ENCODE results near the gene NPB. TPM values are rescaled to one million over a fixed set of nuclear protein-coding genes. Genes with fewer than 3 reads are reported as not detected.

The NPB gene
- total and polyA plus RNA-seq, 9 donors, result 0.43 to 3.1 (median 1.3) TPM

Other genes starting within 250 kb of the NPB start
- under 1 TPM in 1 of 7 donors, not detected in 6; 0.22 TPM for gene PDE6G, start 245.7 kb upstream of the NPB start, total RNA-seq
- 1 to 10 TPM in 1 of 2 donors, under 1 TPM in 1; 0.39 to 1.3 TPM for gene PDE6G, start 245.7 kb upstream of the NPB start, polyA plus RNA-seq
- gene OXLD1, start 235.6 kb upstream of the NPB start, total RNA-seq, result 10 to 100 TPM; 14.5 to 35.7 (median 20.9) TPM
- gene OXLD1, start 235.6 kb upstream of the NPB start, polyA plus RNA-seq, result 10 to 100 TPM in 1 of 2 donors, 1 to 10 TPM in 1; 1.7 to 32.8 TPM
- gene CCDC137, start 235.5 kb upstream of the NPB start, total RNA-seq, result 10 to 100 TPM in 3 of 7 donors, 1 to 10 TPM in 4; 5.1 to 17.8 (median 9.4) TPM
- 10 to 100 TPM in 1 of 2 donors, 1 to 10 TPM in 1; 6.9 to 10.4 TPM for gene CCDC137, start 235.5 kb upstream of the NPB start, polyA plus RNA-seq
- gene ARL16, start 218.4 kb upstream of the NPB start, total RNA-seq, result 10 to 100 TPM; 22.8 to 45.1 (median 31.1) TPM
- gene ARL16, start 218.4 kb upstream of the NPB start, polyA plus RNA-seq, result 10 to 100 TPM; 29.4 to 55.5 TPM
- gene HGS, start 218.2 kb upstream of the NPB start, total RNA-seq, result 10 to 100 TPM; 39.1 to 91.5 (median 71.7) TPM
- 10 to 100 TPM; 73.4 to 73.9 TPM for gene HGS, start 218.2 kb upstream of the NPB start, polyA plus RNA-seq
- gene MRPL12, start 198.9 kb upstream of the NPB start, total RNA-seq, result 10 to 100 TPM; 23.5 to 47.2 (median 39.5) TPM
- 10 to 100 TPM; 12.9 to 36.8 TPM for gene MRPL12, start 198.9 kb upstream of the NPB start, polyA plus RNA-seq
- gene SLC25A10, start 190.0 kb upstream of the NPB start, total RNA-seq, result 1 to 10 TPM; 2.4 to 9.8 (median 7.9) TPM
- gene SLC25A10, start 190.0 kb upstream of the NPB start, polyA plus RNA-seq, result 1 to 10 TPM in 1 of 2 donors, under 1 TPM in 1; 0.12 to 8.7 TPM
- gene GCGR, start 98.1 kb upstream of the NPB start, total RNA-seq, result not detected
- not detected for gene GCGR, start 98.1 kb upstream of the NPB start, polyA plus RNA-seq
- 100 to 1,000 TPM in 3 of 7 donors, 10 to 100 TPM in 4; 81.1 to 135 (median 97.0) TPM for gene MCRIP1, start 68.9 kb upstream of the NPB start, total RNA-seq
- 100 to 1,000 TPM in 1 of 2 donors, under 1 TPM in 1; 0.30 to 129 TPM for gene MCRIP1, start 68.9 kb upstream of the NPB start, polyA plus RNA-seq
- gene PPP1R27, start 67.2 kb upstream of the NPB start, total RNA-seq, result not detected
- under 1 TPM in 1 of 2 donors, not detected in 1; 0.22 TPM for gene PPP1R27, start 67.2 kb upstream of the NPB start, polyA plus RNA-seq
- gene P4HB, start 41.7 kb upstream of the NPB start, total RNA-seq, result 100 to 1,000 TPM; 230 to 435 (median 312) TPM
- 1,000 to 10,000 TPM in 1 of 2 donors, 100 to 1,000 TPM in 1; 222 to 2,080 TPM for gene P4HB, start 41.7 kb upstream of the NPB start, polyA plus RNA-seq
- 100 to 1,000 TPM in 6 of 7 donors, 10 to 100 TPM in 1; 52.0 to 455 (median 318) TPM for gene ARHGDIA, start 30.9 kb upstream of the NPB start, total RNA-seq
- gene ARHGDIA, start 30.9 kb upstream of the NPB start, polyA plus RNA-seq, result 100 to 1,000 TPM in 1 of 2 donors, 10 to 100 TPM in 1; 65.8 to 158 TPM
- 100 to 1,000 TPM in 1 of 7 donors, 10 to 100 TPM in 6; 27.2 to 160 (median 58.5) TPM for gene ALYREF, start 10.7 kb upstream of the NPB start, total RNA-seq
- gene ALYREF, start 10.7 kb upstream of the NPB start, polyA plus RNA-seq, result 10 to 100 TPM; 14.2 to 34.1 TPM
- 100 to 1,000 TPM in 1 of 7 donors, 10 to 100 TPM in 6; 49.4 to 135 (median 81.0) TPM for gene ANAPC11, start 10.5 kb upstream of the NPB start, total RNA-seq
- gene ANAPC11, start 10.5 kb upstream of the NPB start, polyA plus RNA-seq, result 100 to 1,000 TPM in 1 of 2 donors, 1 to 10 TPM in 1; 6.1 to 132 TPM
- 10 to 100 TPM; 12.6 to 71.4 (median 25.7) TPM for gene PCYT2, start 9.2 kb downstream of the NPB start, total RNA-seq
- 10 to 100 TPM; 20.6 to 29.7 TPM for gene PCYT2, start 9.2 kb downstream of the NPB start, polyA plus RNA-seq
- 10 to 100 TPM; 12.6 to 17.7 (median 15.5) TPM for gene SIRT7, start 15.9 kb downstream of the NPB start, total RNA-seq
- 10 to 100 TPM in 1 of 2 donors, 1 to 10 TPM in 1; 3.4 to 15.2 TPM for gene SIRT7, start 15.9 kb downstream of the NPB start, polyA plus RNA-seq
- gene MAFG, start 25.5 kb downstream of the NPB start, total RNA-seq, result 10 to 100 TPM; 10.6 to 21.1 (median 16.3) TPM
- gene MAFG, start 25.5 kb downstream of the NPB start, polyA plus RNA-seq, result 10 to 100 TPM in 1 of 2 donors, 1 to 10 TPM in 1; 9.5 to 11.8 TPM
- gene PYCR1, start 35.1 kb downstream of the NPB start, total RNA-seq, result 100 to 1,000 TPM in 1 of 7 donors, 10 to 100 TPM in 2, 1 to 10 TPM in 4; 1.5 to 119 (median 9.4) TPM
- 1 to 10 TPM; 6.1 to 8.1 TPM for gene PYCR1, start 35.1 kb downstream of the NPB start, polyA plus RNA-seq
- not detected for gene MYADML2, start 45.0 kb downstream of the NPB start, total RNA-seq
- not detected for gene MYADML2, start 45.0 kb downstream of the NPB start, polyA plus RNA-seq
- gene NOTUM, start 58.9 kb downstream of the NPB start, total RNA-seq, result under 1 TPM in 3 of 7 donors, not detected in 4; 0.20 to 0.36 (median 0.24) TPM
- under 1 TPM in 1 of 2 donors, not detected in 1; 0.05 TPM for gene NOTUM, start 58.9 kb downstream of the NPB start, polyA plus RNA-seq
- 10 to 100 TPM; 18.0 to 39.9 (median 25.8) TPM for gene ASPSCR1, start 75.4 kb downstream of the NPB start, total RNA-seq
- 10 to 100 TPM in 1 of 2 donors, 1 to 10 TPM in 1; 1.6 to 24.3 TPM for gene ASPSCR1, start 75.4 kb downstream of the NPB start, polyA plus RNA-seq
- 10 to 100 TPM; 27.5 to 59.7 (median 35.3) TPM for gene CENPX, start 120.6 kb downstream of the NPB start, total RNA-seq
- gene CENPX, start 120.6 kb downstream of the NPB start, polyA plus RNA-seq, result 10 to 100 TPM in 1 of 2 donors, 1 to 10 TPM in 1; 3.3 to 68.8 TPM
- 10 to 100 TPM in 1 of 7 donors, 1 to 10 TPM in 6; 3.5 to 16.4 (median 7.1) TPM for gene LRRC45, start 121.1 kb downstream of the NPB start, total RNA-seq
- 1 to 10 TPM in 1 of 2 donors, under 1 TPM in 1; 0.67 to 8.0 TPM for gene LRRC45, start 121.1 kb downstream of the NPB start, polyA plus RNA-seq
- 1 to 10 TPM; 1.2 to 7.8 (median 3.3) TPM for gene RAC3, start 129.4 kb downstream of the NPB start, total RNA-seq
- 1 to 10 TPM in 1 of 2 donors, under 1 TPM in 1; 0.40 to 5.8 TPM for gene RAC3, start 129.4 kb downstream of the NPB start, polyA plus RNA-seq
- gene DCXR, start 135.5 kb downstream of the NPB start, total RNA-seq, result 100 to 1,000 TPM in 6 of 7 donors, 10 to 100 TPM in 1; 87.6 to 217 (median 131) TPM
- 100 to 1,000 TPM in 1 of 2 donors, 10 to 100 TPM in 1; 16.7 to 144 TPM for gene DCXR, start 135.5 kb downstream of the NPB start, polyA plus RNA-seq
- 10 to 100 TPM; 33.3 to 53.0 (median 44.7) TPM for gene RFNG, start 149.6 kb downstream of the NPB start, total RNA-seq
- 10 to 100 TPM; 20.9 to 61.3 TPM for gene RFNG, start 149.6 kb downstream of the NPB start, polyA plus RNA-seq
- gene GPS1, start 149.7 kb downstream of the NPB start, total RNA-seq, result 10 to 100 TPM; 48.8 to 96.2 (median 80.1) TPM
- gene GPS1, start 149.7 kb downstream of the NPB start, polyA plus RNA-seq, result 10 to 100 TPM; 12.4 to 77.8 TPM
- 10 to 100 TPM; 40.1 to 72.4 (median 67.7) TPM for gene DUS1L, start 163.6 kb downstream of the NPB start, total RNA-seq
- gene DUS1L, start 163.6 kb downstream of the NPB start, polyA plus RNA-seq, result 10 to 100 TPM; 15.0 to 62.5 TPM
- 100 to 1,000 TPM in 1 of 7 donors, 10 to 100 TPM in 5, 1 to 10 TPM in 1; 9.8 to 168 (median 53.8) TPM for gene FASN, start 196.0 kb downstream of the NPB start, total RNA-seq
- 10 to 100 TPM in 1 of 2 donors, 1 to 10 TPM in 1; 1.3 to 16.0 TPM for gene FASN, start 196.0 kb downstream of the NPB start, polyA plus RNA-seq

Measured in ovary (tissue), 9 donors.